Fibroblast of lung (primary cell): ENCODE data around the gene CARD10. TPM values are rescaled to one million over a fixed set of nuclear protein-coding genes. Genes with fewer than 3 reads are reported as not detected.

Experiments used
- DNase-seq, 2 donors: peaks; one replicate each; pipeline versions ENCODE4 v3.0.0 to v3.0.0-alpha.2; 2010; ENCODE audit warnings: low read depth in 2 of 2
- H2AFZ ChIP-seq: 2 replicates; pipeline ENCODE4 v1.5.1; 2012; ENCODE audit warnings: low read length, control low read depth, inconsistent platforms
- H3K27ac ChIP-seq: 2 replicates; pipeline ENCODE4 v1.5.1; 2011; ENCODE audit warnings: low read length, control low read depth; ENCODE audit not compliant: insufficient read depth
- H3K27me3 ChIP-seq: 2 replicates; pipeline ENCODE4 v1.5.1; 2011; ENCODE audit warnings: mild to moderate bottlenecking, low read length; ENCODE audit not compliant: control insufficient read depth, insufficient read depth
- H3K36me3 ChIP-seq: 2 replicates; pipeline ENCODE4 v1.5.1; 2011; ENCODE audit warnings: low read length; ENCODE audit not compliant: control insufficient read depth, insufficient read depth
- H3K4me1 ChIP-seq: 2 replicates; pipeline ENCODE4 v1.5.1; 2011; ENCODE audit warnings: low read length; ENCODE audit not compliant: control insufficient read depth, insufficient read depth; ENCODE audit errors: extremely low read depth
- H3K4me2 ChIP-seq: 2 replicates; pipeline ENCODE4 v1.5.1; 2011; ENCODE audit warnings: low read length, control low read depth; ENCODE audit not compliant: insufficient read depth; ENCODE audit errors: extremely low read depth
- H3K4me3 ChIP-seq, 4 experiments: fragments of 200-600 bp in 1 of 4; sonication (generic) in 1 of 4; replicated peaks in 1 of 4; 2 replicates each; pipeline ENCODE4 v1.5.1; 2011 to 2016; ENCODE audit warnings: low read length in 4 of 4, low read depth in 3 of 4, mild to moderate bottlenecking in 3 of 4, control low read depth in 2 of 4, inconsistent platforms in 1 of 4, mixed read lengths in 1 of 4; ENCODE audit not compliant: insufficient read depth in 1 of 4; ENCODE audit errors: control extremely low read depth in 1 of 4
- H3K79me2 ChIP-seq: 2 replicates; pipeline ENCODE4 v1.5.1; 2012; ENCODE audit warnings: mild to moderate bottlenecking, low read length, inconsistent platforms; ENCODE audit not compliant: control insufficient read depth, insufficient read depth
- H3K9ac ChIP-seq: 2 replicates; pipeline ENCODE4 v1.5.1; 2011; ENCODE audit warnings: mild to moderate bottlenecking, low read length, control low read depth; ENCODE audit not compliant: insufficient read depth
- H3K9me3 ChIP-seq: 2 replicates; pipeline ENCODE4 v1.5.1; 2012; ENCODE audit warnings: low read depth, low read length; ENCODE audit not compliant: control insufficient read depth, insufficient read depth
- H4K20me1 ChIP-seq: 2 replicates; pipeline ENCODE4 v1.5.1; 2011; ENCODE audit warnings: low read length; ENCODE audit not compliant: control insufficient read depth, insufficient read depth; ENCODE audit errors: extremely low read depth
- CTCF ChIP-seq, 2 donors: IDR thresholded peaks in 1 of 2; conservative IDR thresholded peaks in 1 of 2; 1 replicate in 1 of 2; 2 replicates in 1 of 2; pipeline ENCODE4 v1.5.1; 2011 to 2012; ENCODE audit warnings: low read length in 2 of 2, control low read depth in 1 of 2, inconsistent platforms in 1 of 2, low read depth in 1 of 2, mild to moderate bottlenecking in 1 of 2
- EZH2 ChIP-seq: IDR thresholded peaks from 2 replicates; pipeline ENCODE4 v1.5.1; 2012; ENCODE audit warnings: low read length, control low read depth, mild to moderate bottlenecking; ENCODE audit errors: missing control alignments
- polyA plus RNA-seq, 2 donors: library from polyadenylated mRNA; depleted of rRNA in 1 of 2; stranded (reverse) in 1 of 2; unstranded in 1 of 2; fragments of >200 nt; gene quantifications; 2 replicates each; pipeline ENCODE4 v1.2.1, GENCODE V29; 2011 to 2012; ENCODE audit warnings: missing spikeins in 1 of 2
- total RNA-seq: library from RNA; depleted of rRNA; stranded (reverse); fragments of >200 nt; gene quantifications from 2 replicates; pipeline ENCODE4 v1.2.1, GENCODE V29; 2014

The CARD10 gene
- total and polyA plus RNA-seq, 2 donors (not counting 1 experiment from before 2014, with no cell fraction given) = 1.6 to 2.3 TPM

DNA sequence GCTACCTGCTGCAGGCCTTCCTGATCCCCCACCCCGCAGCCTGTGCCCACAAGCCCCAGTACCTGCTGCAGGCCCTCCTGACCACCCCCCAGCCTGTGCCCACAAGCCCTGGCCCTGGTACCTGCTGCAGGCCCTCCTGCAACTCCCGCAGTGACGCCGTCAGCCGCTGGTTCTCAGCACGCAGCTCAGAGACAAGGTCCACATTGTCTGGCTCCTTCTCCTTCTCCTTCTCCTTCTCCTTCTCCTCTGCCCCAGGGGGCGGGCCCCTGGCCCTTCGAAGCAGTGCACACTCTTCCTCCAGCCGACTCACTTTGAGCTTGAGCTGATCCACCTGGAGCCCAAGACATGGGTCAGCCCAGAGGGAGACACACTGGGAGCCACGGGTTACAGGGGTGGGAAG, 9.1 kb downstream of the CARD10 start:
- no peak for TF ChIP-seq EZH2
- TF ChIP-seq CTCF (conservative IDR thresholded peaks at IDR 0.05 in 1 of 2, IDR thresholded peaks at IDR 0.05 in 1 of 2; ENCODE audit: low read depth in 1 of 2, low read length in 2 of 2) = no peak
- Histone ChIP-seq H4K20me1 (no peaks in the 10 kb centered on the region), H3K4me2 (no peak overlapping the region), H3K27me3 (no peaks in the 10 kb centered on the region), H2AFZ (no peak overlapping the region), H3K79me2 (no peaks in the 10 kb centered on the region), H3K4me1 (peaks cover 18% of the 10 kb centered on the region), H3K4me3 (no peak overlapping the region), H3K27ac (no peak overlapping the region), H3K36me3 (peaks cover 4% of the 10 kb centered on the region), H3K9ac (no peak overlapping the region), H3K9me3 (no peaks in the 10 kb centered on the region)
- DNase-seq = no peak

- no peak for DNase-seq
- H3K27ac ChIP-seq = no peak overlapping the region
- TF ChIP-seq CTCF (conservative IDR thresholded peaks at IDR 0.05 in 1 of 2, IDR thresholded peaks at IDR 0.05 in 1 of 2; ENCODE audit: low read depth in 1 of 2, low read length in 2 of 2) (no peak), EZH2 (no peak)
- H3K9me3 ChIP-seq = no peaks in the 10 kb centered on the region
- no peaks in the 10 kb centered on the region for H3K36me3 ChIP-seq
- H3K27me3 ChIP-seq = no peaks in the 10 kb centered on the region
- no peak overlapping the region for H2AFZ ChIP-seq
- no peaks in the 10 kb centered on the region for H3K79me2 ChIP-seq
- no peak overlapping the region for H3K4me2 ChIP-seq
- H3K4me1 ChIP-seq = peaks cover 18% of the 10 kb centered on the region
- H3K9ac ChIP-seq = no peak overlapping the region
- no peaks in the 10 kb centered on the region for H4K20me1 ChIP-seq
- no peak overlapping the region for H3K4me3 ChIP-seq
Observed at GRCh38 chr22:37509059-37509860, 10.0 kb downstream of the CARD10 start.

GRCh38 chr22:37508431-37508992, 10.7 kb downstream of the CARD10 start:
- Histone ChIP-seq H3K4me3 (no peak overlapping the region), H3K9ac (no peak overlapping the region), H4K20me1 (no peaks in the 10 kb centered on the region), H3K36me3 (no peaks in the 10 kb centered on the region), H3K4me1 (peaks cover 18% of the 10 kb centered on the region), H3K27me3 (no peaks in the 10 kb centered on the region), H3K9me3 (no peaks in the 10 kb centered on the region), H3K79me2 (no peaks in the 10 kb centered on the region), H3K4me2 (no peak overlapping the region), H3K27ac (no peak overlapping the region), H2AFZ (no peak overlapping the region)
- TF ChIP-seq EZH2 (no peak), CTCF (conservative IDR thresholded peaks at IDR 0.05 in 1 of 2, IDR thresholded peaks at IDR 0.05 in 1 of 2; ENCODE audit: low read depth in 1 of 2, low read length in 2 of 2) (no peak)
- no peak for DNase-seq
